Endothelial cell of umbilical vein (primary cell): ENCODE data around the gene HMGN2. TPM values are rescaled to one million over a fixed set of nuclear protein-coding genes. Genes with fewer than 3 reads are reported as not detected.

Source experiments
- BruUV-seq: library from RNA; stranded (reverse); fragments of 400-500 nt; replicated peaks from 2 replicates; lab custom pipeline; 2021; lab: Mats Ljungman, UMichigan
- CTCF ChIA-PET: fragments of 300-600, 350-600 bp; sonication (Branson Sonifier 250); formaldehyde crosslinking; loops from one replicate; lab custom pipeline; 2021; ENCODE audit warnings: antibody characterized with exemption, inconsistent platforms; lab: Charles Lee
- POLR2A ChIA-PET: fragments of 300-600, 350-600 bp; sonication (Branson Sonifier 250); formaldehyde crosslinking; loops from one replicate; lab custom pipeline; 2021; ENCODE audit warnings: antibody characterized with exemption, inconsistent platforms; lab: Charles Lee
- DNase-seq: peaks from one replicate; pipeline ENCODE4 v3.0.0-alpha.2; 2011; ENCODE audit warnings: low read depth, low spot score
- FAIRE-seq: peaks from 2 replicates; lab custom pipeline; 2011; peaks lifted over from hg19 to GRCh38; lab: Jason Lieb, UNC
- H2AFZ ChIP-seq: 2 replicates; pipeline ENCODE4 v1.6.0; 2012; ENCODE audit warnings: low read depth, low read length, control low read depth, inconsistent platforms
- H3K27ac ChIP-seq: 2 replicates; pipeline ENCODE4 v1.5.1; 2011; ENCODE audit warnings: low read depth, mild to moderate bottlenecking, control low read depth, low read length, moderate library complexity; ENCODE audit not compliant: insufficient read depth
- H3K27me3 ChIP-seq, 2 experiments: 2 replicates each; pipeline versions ENCODE4 v1.6.0 to v1.6.1; 2011; ENCODE audit warnings: low read length in 2 of 2, mixed read lengths in 1 of 2; ENCODE audit not compliant: control insufficient read depth in 2 of 2, insufficient read depth in 2 of 2
- H3K36me3 ChIP-seq, 2 experiments: 2 replicates in 1 of 2; 3 replicates in 1 of 2; pipeline ENCODE4 v1.5.1; 2011; ENCODE audit warnings: low read length in 2 of 2, mild to moderate bottlenecking in 1 of 2, moderate library complexity in 1 of 2; ENCODE audit not compliant: control insufficient read depth in 2 of 2, insufficient read depth in 2 of 2; ENCODE audit errors: extremely low read depth in 1 of 2
- H3K4me1 ChIP-seq: 3 replicates; pipeline ENCODE4 v1.5.1; 2011; ENCODE audit warnings: mild to moderate bottlenecking, low read length; ENCODE audit not compliant: control insufficient read depth, insufficient read depth; ENCODE audit errors: extremely low read depth
- H3K4me2 ChIP-seq: 2 replicates; pipeline ENCODE4 v1.6.1; 2011; ENCODE audit warnings: low read length, control low read depth, mixed read lengths; ENCODE audit not compliant: insufficient read depth
- H3K4me3 ChIP-seq, 3 experiments: fragments of 200-600 bp in 1 of 3; sonication (generic), shearing (Covaris generic) in 1 of 3; replicated peaks in 1 of 3; 2 replicates each; pipeline ENCODE4 v1.5.1; 2011 to 2016; ENCODE audit warnings: control low read depth in 3 of 3, low read length in 3 of 3, mild to moderate bottlenecking in 2 of 3, inconsistent platforms in 1 of 3, low read depth in 1 of 3, moderate library complexity in 1 of 3; ENCODE audit not compliant: insufficient read depth in 1 of 3
- H3K79me2 ChIP-seq: 2 replicates; pipeline ENCODE4 v1.6.0; 2012; ENCODE audit warnings: low read length, inconsistent platforms; ENCODE audit not compliant: control insufficient read depth, insufficient read depth
- H3K9ac ChIP-seq: replicated peaks from 2 replicates; pipeline ENCODE3; 2011; ENCODE audit warnings: low read length, control low read depth; ENCODE audit not compliant: insufficient read depth; ENCODE audit errors: extremely low read depth
- H3K9me1 ChIP-seq: replicated peaks from 3 replicates; pipeline ENCODE4 v1.6.0; 2011; ENCODE audit warnings: mild to moderate bottlenecking, low read length; ENCODE audit not compliant: control insufficient read depth, insufficient read depth; ENCODE audit errors: extremely low read depth
- H3K9me3 ChIP-seq: replicated peaks from 2 replicates; pipeline ENCODE4 v1.5.1; 2012; ENCODE audit warnings: low read length, inconsistent platforms; ENCODE audit not compliant: control insufficient read depth, insufficient read depth
- H4K20me1 ChIP-seq: replicated peaks from 2 replicates; pipeline ENCODE3; 2011; ENCODE audit warnings: mild to moderate bottlenecking, low read length; ENCODE audit not compliant: control insufficient read depth, insufficient read depth; ENCODE audit errors: extremely low read depth
- EZH2 ChIP-seq: IDR thresholded peaks from 2 replicates; pipeline ENCODE4 v1.6.1; 2012; ENCODE audit warnings: borderline replicate concordance, low read depth, mild to moderate bottlenecking, moderate library complexity, low read length, inconsistent platforms; ENCODE audit not compliant: severe bottlenecking
- GATA2 ChIP-seq: IDR thresholded peaks from 2 replicates; pipeline ENCODE4 v1.7.0; 2011; ENCODE audit warnings: low read depth, mild to moderate bottlenecking, moderate library complexity, mixed read lengths, low read length; ENCODE audit not compliant: insufficient read length, insufficient read depth
- JUN ChIP-seq: IDR thresholded peaks from 2 replicates; pipeline ENCODE4 v1.6.1; 2011; ENCODE audit warnings: borderline replicate concordance, low read depth; ENCODE audit not compliant: insufficient read length, insufficient read depth
- POLR2AphosphoS5 ChIP-seq: IDR thresholded peaks from 2 replicates; pipeline ENCODE4 v1.6.1; 2012; ENCODE audit warnings: low read depth, mild to moderate bottlenecking, control low read depth, low read length, moderate library complexity; ENCODE audit not compliant: insufficient read depth
- dilution Hi-C: fragments of 300-500 bp; cut with MboI; formaldehyde crosslinking; loops from one replicate; pipeline ENCODE4 v1.15.0; 2019; ENCODE audit warnings: low sequenced_read_pairs; ENCODE audit not compliant: extremely low pct_ligation_motif_present
- intact Hi-C: fragments of 100-400 bp; cut with micrococcal nuclease; formaldehyde crosslinking; loops from one replicate; pipeline ENCODE4 v1.10.0; 2022
- polyA plus RNA-seq, 4 experiments: library from polyadenylated mRNA; depleted of rRNA in 3 of 4; stranded (reverse) in 3 of 4; unstranded in 1 of 4; fragments of >200 nt; gene quantifications; 2 replicates each; pipeline versions ENCODE4 v1.2.1 to v1.2.3, GENCODE V29; 2011 to 2012; ENCODE audit warnings: missing spikeins in 1 of 4
- total RNA-seq: library from RNA; stranded (reverse); gene quantifications from 2 replicates; pipeline ENCODE4 v1.2.3, GENCODE V29; 2021
- TF ChIP-seq, protein P1 (sequence below), 2 donors: IDR thresholded peaks; 1 replicate in 1 of 2; 2 replicates in 1 of 2; pipeline ENCODE4 v1.5.1; 2011; ENCODE audit warnings: low read length in 2 of 2, mild to moderate bottlenecking in 2 of 2, moderate library complexity in 2 of 2, control low read depth in 1 of 2, inconsistent platforms in 1 of 2, low read depth in 1 of 2; ENCODE audit not compliant: insufficient read depth in 1 of 2; ENCODE audit errors: extremely low read depth in 1 of 2

The HMGN2 gene
- total and polyA plus RNA-seq, 2 donors (not counting 3 experiments of a cell fraction or from before 2014, with no cell fraction given) = 240 to 580 TPM

DNA sequence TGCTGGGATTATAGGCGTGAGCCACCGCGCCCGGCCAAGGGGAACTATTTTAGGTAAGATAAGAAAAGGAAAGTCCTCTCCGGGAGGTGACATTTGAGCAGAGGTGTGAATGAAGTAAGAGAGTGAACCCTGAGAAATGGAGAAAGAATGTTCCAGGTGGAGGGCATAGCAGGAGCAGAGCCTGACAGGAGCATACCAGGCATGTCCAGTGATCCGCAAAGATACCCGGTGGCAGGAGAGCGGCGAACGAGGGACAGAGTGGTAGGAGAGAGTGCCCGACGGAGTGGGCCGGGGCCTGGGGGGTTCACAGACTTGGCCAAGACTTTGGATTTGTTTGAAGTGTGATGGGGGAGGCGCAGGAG lies 49.4 kb downstream of the HMGN2 start:
- CTCF ChIA-PET = interaction anchor here (0.7 to 4.2 kb wide), 2 partner anchors 17 to 105 kb away, joined by 3 to 19 read pairs; no protein-coding TSS in a partner anchor
- no TSS peak for BruUV-seq
- TF ChIP-seq, protein P1, sequence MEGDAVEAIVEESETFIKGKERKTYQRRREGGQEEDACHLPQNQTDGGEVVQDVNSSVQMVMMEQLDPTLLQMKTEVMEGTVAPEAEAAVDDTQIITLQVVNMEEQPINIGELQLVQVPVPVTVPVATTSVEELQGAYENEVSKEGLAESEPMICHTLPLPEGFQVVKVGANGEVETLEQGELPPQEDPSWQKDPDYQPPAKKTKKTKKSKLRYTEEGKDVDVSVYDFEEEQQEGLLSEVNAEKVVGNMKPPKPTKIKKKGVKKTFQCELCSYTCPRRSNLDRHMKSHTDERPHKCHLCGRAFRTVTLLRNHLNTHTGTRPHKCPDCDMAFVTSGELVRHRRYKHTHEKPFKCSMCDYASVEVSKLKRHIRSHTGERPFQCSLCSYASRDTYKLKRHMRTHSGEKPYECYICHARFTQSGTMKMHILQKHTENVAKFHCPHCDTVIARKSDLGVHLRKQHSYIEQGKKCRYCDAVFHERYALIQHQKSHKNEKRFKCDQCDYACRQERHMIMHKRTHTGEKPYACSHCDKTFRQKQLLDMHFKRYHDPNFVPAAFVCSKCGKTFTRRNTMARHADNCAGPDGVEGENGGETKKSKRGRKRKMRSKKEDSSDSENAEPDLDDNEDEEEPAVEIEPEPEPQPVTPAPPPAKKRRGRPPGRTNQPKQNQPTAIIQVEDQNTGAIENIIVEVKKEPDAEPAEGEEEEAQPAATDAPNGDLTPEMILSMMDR (IDR thresholded peaks at IDR 0.05; ENCODE audit: extremely low read depth in 1 of 2, insufficient read depth in 1 of 2, low read depth in 1 of 2, low read length in 2 of 2) = no peak
- TF ChIP-seq JUN (no peak), GATA2 (no peak), EZH2 (no peak), POLR2AphosphoS5 (no peak)

More for the DNA sequence above, 49.4 kb downstream of the HMGN2 start:
- no peak overlapping the region for H3K4me3 ChIP-seq
- DNase-seq = no peak
- H3K36me3 ChIP-seq = no peaks in the 10 kb centered on the region
- dilution Hi-C loops (no loop called here), intact Hi-C loops (no loop called here)
- H3K9me1 ChIP-seq = no peaks in the 10 kb centered on the region
- H3K27me3 ChIP-seq = peaks cover 6 to 9% of the 10 kb centered on the region in 2 experiments
- H3K9ac ChIP-seq = no peak overlapping the region
- no peaks in the 10 kb centered on the region for H3K4me1 ChIP-seq
- no peak overlapping the region for H2AFZ ChIP-seq
- no peak for FAIRE-seq
- POLR2A ChIA-PET = interaction anchor here (0.5 kb wide), 1 partner anchor 349 kb away, joined by 4 read pairs; no protein-coding TSS in a partner anchor
- H3K79me2 ChIP-seq = no peaks in the 10 kb centered on the region
- H3K4me2 ChIP-seq = no peak overlapping the region
- H3K9me3 ChIP-seq = no peaks in the 10 kb centered on the region
- H3K27ac ChIP-seq = no peak overlapping the region
- H4K20me1 ChIP-seq = no peaks in the 10 kb centered on the region
